Rectal smooth muscle tissue (tissue), 1 donor: Measurements from ENCODE around the gene KAT2B.

ENCODE experiments used
- H3K27ac ChIP-seq: one replicate; pipeline ENCODE4 v1.7.0; 2013; ENCODE audit warnings: low read depth, low read length, inconsistent platforms
- H3K27me3 ChIP-seq: one replicate; pipeline ENCODE4 v1.7.0; 2013; ENCODE audit warnings: low read length; ENCODE audit not compliant: control insufficient read depth, insufficient read depth
- H3K36me3 ChIP-seq: one replicate; pipeline ENCODE4 v1.7.0; 2013; ENCODE audit warnings: low read length; ENCODE audit not compliant: control insufficient read depth, insufficient read depth
- H3K4me1 ChIP-seq: one replicate; pipeline ENCODE4 v1.7.0; 2013; ENCODE audit warnings: low read length; ENCODE audit not compliant: control insufficient read depth, insufficient read depth
- H3K4me3 ChIP-seq: one replicate; pipeline ENCODE4 v1.7.0; 2013; ENCODE audit warnings: low read length
- H3K9ac ChIP-seq: one replicate; pipeline ENCODE4 v1.7.0; 2013; ENCODE audit warnings: low read length

KAT2B gene

GRCh38 chr3:20096135-20096685 lies 56.0 kb downstream of the KAT2B start:
- no peak overlapping the region for H3K27ac ChIP-seq
- no peak overlapping the region for H3K4me3 ChIP-seq
- H3K4me1 ChIP-seq: peaks cover 5% of the 10 kb centered on the region
- H3K36me3 ChIP-seq: no peaks in the 10 kb centered on the region
- no peaks in the 10 kb centered on the region for H3K27me3 ChIP-seq
- H3K9ac ChIP-seq: no peak overlapping the region

DNA sequence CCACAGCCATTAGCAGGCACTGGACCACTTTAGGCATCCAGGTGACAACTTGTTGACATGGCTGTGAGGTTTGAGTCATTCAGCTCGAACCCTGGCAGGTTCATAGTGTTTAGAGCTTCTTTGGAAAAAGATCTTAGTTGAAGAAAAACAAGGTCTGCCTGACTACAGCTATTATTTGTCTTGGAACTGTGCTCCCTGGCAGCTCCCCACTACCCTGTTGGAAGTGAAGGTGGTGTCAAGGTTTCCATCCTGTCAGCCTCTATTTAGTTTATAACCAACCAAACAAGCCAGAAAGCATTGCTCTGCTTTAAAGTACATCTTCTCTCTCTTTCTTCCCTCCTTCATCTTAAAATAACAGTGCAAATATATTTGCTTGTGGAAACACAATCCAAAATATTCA lies 56.8 kb downstream of the KAT2B start:
- Histone ChIP-seq H3K4me1 (peaks cover 5% of the 10 kb centered on the region), H3K36me3 (no peaks in the 10 kb centered on the region), H3K4me3 (no peak overlapping the region), H3K9ac (no peak overlapping the region), H3K27ac (no peak overlapping the region), H3K27me3 (no peaks in the 10 kb centered on the region)

- Histone ChIP-seq H3K27me3 (no peaks in the 10 kb centered on the region), H3K27ac (no peak overlapping the region), H3K9ac (no peak overlapping the region), H3K4me3 (no peak overlapping the region), H3K36me3 (no peaks in the 10 kb centered on the region), H3K4me1 (peaks cover 5% of the 10 kb centered on the region)
Observed at GRCh38 chr3:20099060-20099459, 58.8 kb downstream of the KAT2B start.

- Histone ChIP-seq H3K27me3 (no peaks in the 10 kb centered on the region), H3K4me3 (no peak overlapping the region), H3K4me1 (peaks cover 5% of the 10 kb centered on the region), H3K36me3 (no peaks in the 10 kb centered on the region), H3K9ac (no peak overlapping the region), H3K27ac (no peak overlapping the region)
Observed at GRCh38 chr3:20100151-20100550, 59.9 kb downstream of the KAT2B start.

DNA sequence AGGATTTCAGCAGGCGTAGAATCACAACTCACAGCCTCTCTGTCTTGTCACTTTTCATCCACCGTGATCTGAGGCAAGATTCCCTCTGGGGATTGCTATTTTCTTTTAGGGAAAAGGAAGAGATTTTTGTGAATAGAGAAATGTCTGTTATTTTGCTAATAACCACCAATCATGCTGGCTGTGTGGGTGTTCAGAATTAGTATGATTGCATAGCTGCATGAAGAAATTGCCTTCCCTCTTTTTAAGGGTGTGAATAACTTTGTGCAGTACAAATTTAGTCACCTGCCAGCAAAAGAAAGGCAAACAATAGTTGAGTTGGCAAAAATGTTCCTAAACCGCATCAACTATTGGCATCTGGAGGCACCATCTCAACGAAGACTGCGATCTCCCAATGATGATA lies 60.8 kb downstream of the KAT2B start:
- Histone ChIP-seq H3K27ac (no peak overlapping the region), H3K9ac (no peak overlapping the region), H3K36me3 (no peaks in the 10 kb centered on the region), H3K4me3 (no peak overlapping the region), H3K4me1 (peaks cover 5% of the 10 kb centered on the region), H3K27me3 (no peaks in the 10 kb centered on the region)

DNA sequence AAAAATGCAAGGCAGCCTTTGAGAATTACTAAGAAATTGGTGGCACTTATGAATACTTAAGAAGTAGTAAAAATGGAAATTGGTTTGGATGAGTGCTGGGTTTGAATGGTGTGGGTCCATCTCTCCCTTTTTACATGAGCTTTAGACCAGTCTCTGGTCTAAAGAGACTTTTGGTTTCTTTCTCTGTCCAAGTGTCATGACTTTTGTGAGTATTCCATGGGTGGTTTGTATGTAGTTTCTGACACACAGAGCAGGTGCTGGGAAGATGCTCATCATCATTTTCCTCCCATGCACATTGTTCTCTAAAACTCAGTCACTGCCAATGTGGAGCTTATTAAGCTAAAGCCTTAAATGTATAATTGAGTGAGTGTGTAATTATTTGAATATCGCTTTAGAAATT lies 63.5 kb downstream of the KAT2B start:
- no peak overlapping the region for H3K9ac ChIP-seq
- no peaks in the 10 kb centered on the region for H3K27me3 ChIP-seq
- H3K4me3 ChIP-seq: no peak overlapping the region
- H3K36me3 ChIP-seq: no peaks in the 10 kb centered on the region
- H3K4me1 ChIP-seq: no peaks in the 10 kb centered on the region
- no peak overlapping the region for H3K27ac ChIP-seq

- no peak overlapping the region for H3K4me3 ChIP-seq
- H3K4me1 ChIP-seq: no peaks in the 10 kb centered on the region
- no peak overlapping the region for H3K9ac ChIP-seq
- H3K36me3 ChIP-seq: no peaks in the 10 kb centered on the region
- H3K27me3 ChIP-seq: no peaks in the 10 kb centered on the region
- no peak overlapping the region for H3K27ac ChIP-seq
Observed at GRCh38 chr3:20104167-20104661, 64.0 kb downstream of the KAT2B start.

DNA sequence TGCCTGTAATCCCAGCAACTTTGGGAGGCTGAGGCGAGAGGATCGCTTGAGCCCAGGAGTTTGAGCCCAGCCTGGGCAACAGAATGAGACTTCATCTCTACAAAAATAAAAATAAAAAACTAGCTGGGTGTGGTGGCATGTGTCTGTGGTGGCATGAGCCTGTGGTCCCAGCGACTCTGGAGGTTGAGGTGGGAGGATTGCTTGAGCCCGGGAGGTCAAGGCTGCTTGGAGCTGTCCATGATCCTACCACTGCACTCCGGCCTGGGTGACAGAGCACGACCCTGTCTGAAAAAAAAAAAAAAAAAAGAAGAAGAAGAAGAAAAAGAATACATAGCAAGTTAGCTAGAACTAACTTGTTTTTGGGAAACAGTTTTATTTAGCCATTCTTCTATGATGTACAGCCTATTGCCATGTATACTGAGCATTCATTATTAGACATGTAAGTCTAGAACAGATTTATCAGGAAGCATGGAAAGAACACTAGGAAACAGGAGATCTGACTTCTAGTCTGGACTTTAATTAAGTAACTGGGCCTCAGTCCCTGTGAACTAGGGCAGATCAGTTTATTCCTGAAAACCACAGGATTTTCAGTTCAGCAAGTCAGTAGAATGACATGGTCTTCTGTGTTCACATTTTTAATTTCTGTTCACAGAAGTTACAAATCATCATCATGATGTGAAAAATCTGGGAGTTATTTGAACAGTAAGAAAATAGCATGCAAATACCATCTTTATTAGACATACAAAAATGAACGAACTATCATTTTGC lies 65.5 kb downstream of the KAT2B start:
- Histone ChIP-seq H3K27ac (no peak overlapping the region), H3K27me3 (no peaks in the 10 kb centered on the region), H3K9ac (no peak overlapping the region), H3K36me3 (no peaks in the 10 kb centered on the region), H3K4me1 (no peaks in the 10 kb centered on the region), H3K4me3 (no peak overlapping the region)

GRCh38 chr3:20107722-20108121 lies 67.5 kb downstream of the KAT2B start:
- H3K9ac ChIP-seq: no peak overlapping the region
- H3K4me1 ChIP-seq: no peaks in the 10 kb centered on the region
- no peaks in the 10 kb centered on the region for H3K27me3 ChIP-seq
- no peak overlapping the region for H3K4me3 ChIP-seq
- no peaks in the 10 kb centered on the region for H3K36me3 ChIP-seq
- H3K27ac ChIP-seq: no peak overlapping the region

- H3K4me3 ChIP-seq: no peak overlapping the region
- H3K9ac ChIP-seq: no peak overlapping the region
- peaks cover 3% of the 10 kb centered on the region for H3K36me3 ChIP-seq
- no peaks in the 10 kb centered on the region for H3K27me3 ChIP-seq
- no peaks in the 10 kb centered on the region for H3K4me1 ChIP-seq
- H3K27ac ChIP-seq: no peak overlapping the region
Observed at GRCh38 chr3:20108869-20109268, 68.6 kb downstream of the KAT2B start.

- peaks cover 3% of the 10 kb centered on the region for H3K4me1 ChIP-seq
- H3K27ac ChIP-seq: no peak overlapping the region
- no peak overlapping the region for H3K9ac ChIP-seq
- no peaks in the 10 kb centered on the region for H3K27me3 ChIP-seq
- no peak overlapping the region for H3K4me3 ChIP-seq
- H3K36me3 ChIP-seq: peaks cover 3% of the 10 kb centered on the region
Observed at GRCh38 chr3:20110826-20111225, 70.6 kb downstream of the KAT2B start.

GRCh38 chr3:20111836-20112235 lies 71.6 kb downstream of the KAT2B start:
- no peak overlapping the region for H3K4me3 ChIP-seq
- peaks cover 3% of the 10 kb centered on the region for H3K4me1 ChIP-seq
- H3K27me3 ChIP-seq: no peaks in the 10 kb centered on the region
- no peak overlapping the region for H3K9ac ChIP-seq
- peaks cover 3% of the 10 kb centered on the region for H3K36me3 ChIP-seq
- no peak overlapping the region for H3K27ac ChIP-seq

GRCh38 chr3:20121088-20121487 lies 80.8 kb downstream of the KAT2B start:
- Histone ChIP-seq H3K9ac (no peak overlapping the region), H3K4me3 (no peak overlapping the region), H3K27me3 (no peaks in the 10 kb centered on the region), H3K4me1 (no peaks in the 10 kb centered on the region), H3K36me3 (no peaks in the 10 kb centered on the region), H3K27ac (no peak overlapping the region)
